Measurements from ENCODE around the gene PCNT.

The PCNT gene

GRCh38 chr21:46363698-46364097, 39.7 kb downstream of the PCNT start:
- no peak for DNase-seq (ENCODE audit: low read depth in 2 of 2)
- H3K4me3 ChIP-seq (replicated peaks in 1 of 2; ENCODE audit: low read depth in 2 of 2, low read length in 2 of 2), result no peak overlapping the region
- TF ChIP-seq CTCF (IDR thresholded peaks at IDR 0.05; ENCODE audit: low read depth, low read length), result no peak

GRCh38 chr21:46366091-46366490, 42.1 kb downstream of the PCNT start:
- no peak for DNase-seq (ENCODE audit: low read depth in 2 of 2)
- no peak for TF ChIP-seq CTCF (IDR thresholded peaks at IDR 0.05; ENCODE audit: low read depth, low read length)
- no peak overlapping the region for H3K4me3 ChIP-seq (replicated peaks in 1 of 2; ENCODE audit: low read depth in 2 of 2, low read length in 2 of 2)

GRCh38 chr21:46366561-46366960, 42.6 kb downstream of the PCNT start:
- no peak for DNase-seq (ENCODE audit: low read depth in 2 of 2)
- no peak for TF ChIP-seq CTCF (IDR thresholded peaks at IDR 0.05; ENCODE audit: low read depth, low read length)
- H3K4me3 ChIP-seq (replicated peaks in 1 of 2; ENCODE audit: low read depth in 2 of 2, low read length in 2 of 2), result no peak overlapping the region

GRCh38 chr21:46366966-46367365, 43.0 kb downstream of the PCNT start:
- no peak for DNase-seq (ENCODE audit: low read depth in 2 of 2)
- TF ChIP-seq CTCF (IDR thresholded peaks at IDR 0.05; ENCODE audit: low read depth, low read length), result no peak
- no peak overlapping the region for H3K4me3 ChIP-seq (replicated peaks in 1 of 2; ENCODE audit: low read depth in 2 of 2, low read length in 2 of 2)

GRCh38 chr21:46368533-46369285, 44.8 kb downstream of the PCNT start:
- no peak overlapping the region for H3K4me3 ChIP-seq (replicated peaks in 1 of 2; ENCODE audit: low read depth in 2 of 2, low read length in 2 of 2)
- no peak for DNase-seq (ENCODE audit: low read depth in 2 of 2)
- no peak for TF ChIP-seq CTCF (IDR thresholded peaks at IDR 0.05; ENCODE audit: low read depth, low read length)

- no peak overlapping the region for H3K4me3 ChIP-seq (replicated peaks in 1 of 2; ENCODE audit: low read depth in 2 of 2, low read length in 2 of 2)
- no peak for TF ChIP-seq CTCF (IDR thresholded peaks at IDR 0.05; ENCODE audit: low read depth, low read length)
- DNase-seq (ENCODE audit: low read depth in 2 of 2), result no peak
Measured at GRCh38 chr21:46369520-46370235, 45.7 kb downstream of the PCNT start.

All from cardiac fibroblast (primary cell).